GM12874 (cell line): ENCODE data around the gene MBNL1.

Experiments
- CTCF ChIP-seq: IDR thresholded peaks from 2 replicates; pipeline ENCODE4 v1.5.1; 2011; ENCODE audit warnings: low read depth, mild to moderate bottlenecking, control low read depth, low read length, moderate library complexity; ENCODE audit not compliant: insufficient read depth

Gene MBNL1

DNA sequence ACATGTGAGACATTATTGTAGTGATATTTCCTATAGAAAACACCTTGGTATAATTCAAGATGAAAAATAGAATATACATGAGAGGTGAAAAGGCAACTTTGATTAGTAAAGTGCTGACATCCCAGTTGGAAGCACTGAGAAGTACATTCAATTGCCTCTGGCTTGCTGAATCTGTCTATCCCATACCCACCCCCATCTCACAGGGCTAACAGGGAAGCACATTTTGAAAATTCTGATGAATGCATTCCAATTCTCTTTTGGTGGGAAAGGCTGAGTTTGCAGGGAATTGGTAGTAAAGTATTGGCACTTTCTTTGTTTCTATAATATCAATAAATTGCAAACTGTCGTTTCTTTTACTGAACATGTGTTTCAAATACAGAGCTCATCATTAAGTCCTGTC lies 122.9 kb downstream of the MBNL1 start:
- TF ChIP-seq CTCF: no peak

GRCh38 chr3:152392272-152392880 lies 123.6 kb downstream of the MBNL1 start:
- TF ChIP-seq CTCF: no peak

DNA sequence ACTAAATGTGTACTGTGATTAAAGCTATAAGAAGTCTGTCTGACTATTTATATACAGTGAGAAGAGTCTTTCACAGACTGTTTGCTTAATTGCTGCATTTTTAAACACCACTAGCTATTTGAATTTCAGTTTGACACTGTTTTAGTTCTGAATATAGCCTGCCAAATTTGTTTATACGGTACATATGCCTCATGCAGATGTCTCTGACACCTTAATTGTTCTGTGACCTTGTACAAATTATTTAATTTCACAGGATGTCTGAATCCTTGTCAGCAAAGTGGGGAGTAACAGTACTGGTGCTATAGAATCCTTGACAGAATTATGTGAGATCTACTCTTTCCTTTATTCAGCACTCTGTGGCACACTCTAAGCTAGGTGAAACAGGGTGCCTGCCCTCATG lies 125.5 kb downstream of the MBNL1 start:
- no peak for TF ChIP-seq CTCF

GRCh38 chr3:152395764-152396163 lies 127.0 kb downstream of the MBNL1 start:
- no peak for TF ChIP-seq CTCF

DNA sequence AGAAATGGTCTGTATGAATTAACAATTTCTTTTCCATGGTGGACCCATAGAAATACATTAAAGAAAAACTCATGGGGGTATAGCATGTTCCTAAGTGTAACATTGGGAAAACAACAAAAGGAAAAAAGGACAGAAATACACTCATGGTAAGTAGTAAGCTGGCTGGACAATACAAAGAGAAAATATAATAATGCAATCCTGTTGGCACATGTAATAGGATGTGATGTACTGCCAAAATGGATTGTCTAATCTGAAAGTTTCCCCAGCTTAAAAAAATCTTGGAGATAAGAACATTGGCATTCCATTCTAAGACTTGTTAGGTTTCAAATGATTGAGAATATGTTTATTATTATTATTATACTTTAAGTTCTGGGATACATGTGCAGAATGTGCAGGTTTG lies 128.1 kb downstream of the MBNL1 start:
- no peak for TF ChIP-seq CTCF

GRCh38 chr3:152398495-152398894 lies 129.8 kb downstream of the MBNL1 start:
- TF ChIP-seq CTCF: no peak

DNA sequence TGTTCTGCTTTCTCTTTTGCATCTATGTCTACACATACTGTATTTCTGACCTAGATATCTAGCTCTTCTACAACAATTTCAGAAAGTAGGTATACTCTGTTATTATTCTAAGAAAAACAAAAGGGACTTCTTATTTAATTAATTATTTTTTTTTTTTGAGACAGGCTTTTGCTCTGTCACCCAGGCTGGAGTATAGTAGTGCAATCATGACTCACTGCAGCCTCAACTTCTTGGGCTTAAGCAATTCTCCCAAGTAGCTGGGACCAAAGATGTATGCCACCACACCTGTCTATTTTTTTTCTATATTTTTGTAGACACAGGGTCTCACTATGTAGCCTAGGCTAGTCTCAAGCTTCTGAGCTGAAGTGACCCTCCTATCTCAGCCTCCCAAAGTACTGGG lies 130.6 kb downstream of the MBNL1 start:
- TF ChIP-seq CTCF: no peak
